NCI-H446 treated with DMSO at 0.1 percent for 48 hours (cell line): ENCODE results near the gene PTX4.
"Not testable (repeated sequence)": the region's sequence is repeated elsewhere in the genome, so short reads cannot be mapped to it uniquely, and the experiment has no call there.

Experiments
- DNase-seq: peaks from one replicate; lab custom pipeline; 2025; lab: John Stamatoyannopoulos, UW

The PTX4 gene

DNA sequence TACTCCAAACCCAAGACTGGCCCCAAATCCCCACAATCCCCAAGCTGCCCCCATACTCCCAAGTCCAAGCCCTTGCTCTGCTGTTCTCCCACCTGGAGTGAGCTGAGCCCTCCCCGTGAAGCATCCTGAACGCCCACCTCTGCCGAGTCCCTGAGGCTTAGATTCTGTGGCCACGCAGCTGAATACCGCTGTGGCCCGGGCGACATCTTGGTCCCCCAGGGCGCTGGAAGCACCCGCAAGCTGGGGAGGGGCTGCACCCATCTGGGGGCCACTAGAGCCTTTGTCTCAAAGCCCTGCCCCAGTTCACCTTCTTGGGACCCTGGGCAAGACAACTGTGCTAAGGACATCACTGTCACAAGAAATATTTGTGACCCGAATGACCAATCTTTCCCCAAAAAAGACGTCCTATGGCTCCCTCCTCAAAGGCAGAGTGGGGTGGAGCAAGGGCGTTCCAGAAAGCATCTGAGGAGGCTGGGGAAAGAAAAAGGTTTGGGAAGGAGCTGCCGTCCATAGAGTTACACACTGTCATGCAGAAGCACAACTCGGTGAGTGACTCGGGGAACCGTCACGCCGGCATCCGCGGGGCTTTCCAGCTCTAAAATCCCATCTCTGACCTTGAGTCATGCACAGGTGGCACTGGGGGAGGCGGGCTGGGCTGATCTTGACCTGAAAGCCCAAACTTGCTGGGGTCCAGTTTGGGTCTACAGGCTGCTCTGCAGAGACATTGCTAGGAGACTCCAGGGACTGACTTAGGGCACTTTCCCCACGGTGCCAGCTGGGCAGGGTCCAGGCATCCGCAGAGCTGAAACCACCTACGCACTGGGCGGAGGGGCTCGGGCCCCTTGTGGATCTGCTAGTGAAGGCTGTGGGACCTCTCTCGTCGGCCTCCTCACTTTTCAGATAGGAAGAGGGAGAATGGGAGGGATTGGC lies 6.6 kb downstream of the PTX4 start:
- DNase-seq = no peak

DNA sequence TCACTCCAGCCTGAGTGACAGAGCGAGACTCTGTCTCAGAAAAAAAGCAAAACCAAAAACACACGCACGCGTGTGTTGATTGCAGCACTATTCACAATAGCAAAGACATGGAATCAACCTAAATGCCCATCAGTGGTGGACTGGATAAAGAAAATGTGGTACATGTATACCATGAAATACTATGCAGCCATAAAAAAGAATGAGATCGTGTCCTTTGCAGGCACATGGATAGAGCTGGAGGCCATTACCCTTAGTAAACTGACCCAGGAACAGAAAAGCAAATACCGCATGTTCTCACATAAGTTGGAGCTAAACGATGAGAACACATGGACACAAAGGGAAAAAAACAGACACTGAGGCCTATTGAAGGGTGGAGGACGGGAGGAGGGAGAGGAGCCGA lies 9.8 kb downstream of the PTX4 start:
- DNase-seq = not testable (repeated sequence)

DNA sequence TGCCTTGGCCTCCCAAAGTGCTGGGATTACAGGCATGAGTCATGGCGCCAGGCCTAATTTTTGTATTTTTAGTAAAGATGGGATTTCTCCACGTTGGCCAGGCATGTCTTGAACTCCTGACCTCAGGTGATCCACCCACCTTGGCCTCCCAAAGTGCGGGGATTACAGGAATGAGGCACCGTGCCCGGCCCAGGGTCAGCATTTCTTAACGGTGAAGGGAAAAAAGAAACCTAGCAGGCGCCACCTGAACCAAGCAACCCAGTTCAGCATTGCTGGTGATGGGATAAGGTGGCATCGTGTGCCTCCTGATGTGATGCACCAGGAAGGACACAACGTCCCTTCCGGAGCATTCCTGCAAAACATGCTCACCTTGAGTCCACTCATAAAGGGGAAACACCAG lies 11.7 kb downstream of the PTX4 start:
- no peak for DNase-seq

DNA sequence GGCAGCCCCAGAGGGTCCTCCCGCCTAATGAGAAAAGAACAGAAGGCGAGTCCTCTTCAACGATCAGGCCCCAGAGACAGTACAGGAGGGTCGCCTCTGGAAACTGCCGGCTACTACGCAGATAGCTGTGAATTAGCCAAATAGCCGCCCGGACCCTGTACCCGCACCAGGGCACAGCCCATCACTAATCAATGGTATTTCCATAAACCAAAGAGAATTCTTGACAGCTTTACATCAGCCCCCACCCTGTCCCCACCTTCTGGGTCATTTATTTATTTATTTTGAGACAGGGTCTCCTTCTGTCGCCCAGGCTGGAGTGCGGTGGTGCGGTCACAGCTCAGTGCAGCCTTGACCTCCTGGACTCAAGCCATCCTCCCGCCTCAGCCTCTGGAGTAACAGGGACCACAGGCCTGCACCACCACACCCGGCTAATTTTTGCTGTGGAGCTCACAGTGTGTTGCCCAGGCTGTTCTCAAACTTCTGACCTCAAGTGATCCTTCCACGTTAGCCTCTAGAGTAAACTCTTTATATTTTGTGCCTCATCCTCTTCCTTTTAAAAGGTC lies 13.1 kb downstream of the PTX4 start:
- DNase-seq = no peak

DNA sequence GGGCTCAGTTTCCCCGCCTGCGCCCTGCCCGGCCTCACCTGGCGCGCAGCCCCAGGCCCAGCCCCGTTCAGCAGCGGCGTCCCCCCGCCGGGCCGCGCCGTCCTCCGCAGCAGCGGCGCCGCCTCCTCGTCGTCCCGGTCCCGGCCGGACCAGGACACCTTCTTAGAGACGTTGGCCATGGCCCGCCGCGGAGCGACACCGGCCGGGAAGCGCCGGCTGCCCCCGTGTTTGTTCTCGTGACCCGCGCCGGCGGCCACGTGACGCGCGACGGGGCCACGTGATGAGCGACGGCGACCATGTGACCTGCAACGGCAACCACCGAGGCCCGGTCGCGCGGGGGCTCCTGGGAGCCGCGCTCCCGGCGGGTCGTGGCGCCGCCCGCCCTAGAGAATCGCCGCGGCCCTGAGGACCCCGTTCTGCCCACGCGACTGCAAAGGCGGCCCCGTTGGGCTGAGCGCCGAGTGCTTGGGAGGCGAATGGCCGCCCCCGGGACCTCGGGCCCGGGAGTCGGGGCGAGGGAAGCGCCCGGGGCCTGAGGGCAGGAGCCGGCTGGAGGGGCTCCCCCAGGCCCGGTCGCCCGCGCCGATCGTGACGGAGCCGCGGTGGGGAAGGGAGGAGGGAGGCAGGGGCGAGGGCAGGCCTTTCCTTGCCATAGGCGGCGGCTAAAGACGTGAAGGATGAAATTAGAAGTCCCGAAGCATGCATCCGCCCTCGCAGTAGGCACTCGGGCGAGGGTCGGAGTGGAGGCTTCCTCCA lies 13.8 kb downstream of the PTX4 start, which contains the start of gene CLCN7:
Gene CLCN7 (minus strand): TSS at position 233 of the 756 bp plus-strand sequence. CDS start 54 bp downstream, at position 179.
- peak; percentile 52 for DNase-seq

DNA sequence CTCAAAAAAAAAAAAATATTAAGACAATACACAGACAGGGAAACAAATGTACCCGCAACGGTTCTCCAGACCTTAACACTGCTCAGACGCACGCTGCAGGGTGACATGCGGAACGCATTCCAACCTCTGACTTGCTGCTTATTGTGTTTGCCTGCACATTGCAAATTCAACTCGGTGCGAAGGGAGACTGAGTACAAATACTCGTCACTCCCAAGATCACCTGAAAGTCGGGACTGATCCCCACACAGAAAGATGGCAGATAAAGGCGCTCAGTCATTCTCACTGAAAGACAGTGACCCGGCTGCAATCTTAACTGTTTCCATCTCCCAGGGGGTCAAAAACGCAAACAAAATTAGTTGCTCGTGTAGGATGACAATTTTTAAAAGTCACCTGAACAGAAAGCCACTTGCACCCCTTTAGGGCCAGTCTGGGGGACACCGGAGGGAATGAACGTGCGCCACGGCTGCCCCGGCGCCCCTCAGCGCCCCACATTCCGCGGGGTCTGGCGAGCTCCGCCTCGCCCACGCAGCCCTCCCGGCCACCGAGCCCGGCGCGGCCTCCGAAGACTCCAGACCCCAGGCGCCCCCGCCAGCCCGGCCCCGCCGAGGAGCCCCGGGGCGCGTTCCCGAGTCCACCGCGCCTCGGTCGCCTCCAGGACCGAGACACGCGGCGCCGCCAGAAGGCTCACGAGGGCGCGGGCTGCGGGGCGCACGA lies 14.5 kb downstream of the PTX4 start:
- no peak for DNase-seq

DNA sequence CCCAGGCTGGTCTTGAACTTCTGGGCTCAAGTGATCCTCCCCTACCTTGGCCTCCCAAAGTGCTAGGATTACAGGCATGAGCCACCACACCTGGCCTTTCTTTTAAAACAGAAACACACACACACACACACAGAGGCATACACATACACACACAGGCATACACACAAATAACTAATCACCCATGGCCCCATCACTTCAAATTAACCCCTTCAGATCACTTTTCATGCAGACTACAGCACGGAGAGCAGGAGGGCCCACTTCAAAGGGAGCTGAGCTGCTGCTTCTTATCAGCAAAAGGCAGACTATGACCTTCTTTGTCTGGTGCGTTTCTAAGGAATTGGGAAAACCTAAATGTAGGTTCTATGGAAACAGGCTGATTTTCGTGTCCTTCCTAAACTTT lies 15.8 kb downstream of the PTX4 start:
- DNase-seq = no peak

DNA sequence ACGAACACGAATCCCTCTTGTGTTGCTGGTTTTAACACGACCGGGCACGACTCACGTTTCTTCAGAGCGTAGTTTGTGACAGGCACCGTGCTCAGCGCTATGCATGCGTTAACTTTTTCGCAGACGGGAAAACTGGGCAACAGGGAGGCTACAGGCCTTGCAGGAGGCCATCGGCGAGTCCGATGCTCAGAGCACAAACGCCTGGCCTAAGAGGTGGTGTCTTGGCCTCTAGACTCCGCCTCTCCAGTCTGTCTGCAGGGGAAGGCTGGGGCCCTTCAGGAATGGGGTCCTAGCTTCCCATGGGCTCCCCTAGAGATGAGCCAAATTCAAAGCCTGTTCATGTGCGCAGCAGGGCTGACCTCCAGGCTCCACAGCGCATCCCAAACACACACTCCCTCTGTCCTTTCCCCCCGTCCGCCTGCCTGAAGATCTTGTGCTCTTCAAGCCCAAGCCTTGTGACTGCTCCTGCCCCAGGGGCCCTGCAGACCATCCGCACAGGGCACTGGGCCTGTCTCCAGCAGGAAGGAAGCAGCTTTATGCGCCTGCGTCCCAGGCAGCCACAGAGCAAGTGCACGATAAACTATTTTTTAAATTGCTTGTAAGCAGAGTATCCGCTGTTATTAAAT lies 17.1 kb downstream of the PTX4 start:
- DNase-seq = no peak

DNA sequence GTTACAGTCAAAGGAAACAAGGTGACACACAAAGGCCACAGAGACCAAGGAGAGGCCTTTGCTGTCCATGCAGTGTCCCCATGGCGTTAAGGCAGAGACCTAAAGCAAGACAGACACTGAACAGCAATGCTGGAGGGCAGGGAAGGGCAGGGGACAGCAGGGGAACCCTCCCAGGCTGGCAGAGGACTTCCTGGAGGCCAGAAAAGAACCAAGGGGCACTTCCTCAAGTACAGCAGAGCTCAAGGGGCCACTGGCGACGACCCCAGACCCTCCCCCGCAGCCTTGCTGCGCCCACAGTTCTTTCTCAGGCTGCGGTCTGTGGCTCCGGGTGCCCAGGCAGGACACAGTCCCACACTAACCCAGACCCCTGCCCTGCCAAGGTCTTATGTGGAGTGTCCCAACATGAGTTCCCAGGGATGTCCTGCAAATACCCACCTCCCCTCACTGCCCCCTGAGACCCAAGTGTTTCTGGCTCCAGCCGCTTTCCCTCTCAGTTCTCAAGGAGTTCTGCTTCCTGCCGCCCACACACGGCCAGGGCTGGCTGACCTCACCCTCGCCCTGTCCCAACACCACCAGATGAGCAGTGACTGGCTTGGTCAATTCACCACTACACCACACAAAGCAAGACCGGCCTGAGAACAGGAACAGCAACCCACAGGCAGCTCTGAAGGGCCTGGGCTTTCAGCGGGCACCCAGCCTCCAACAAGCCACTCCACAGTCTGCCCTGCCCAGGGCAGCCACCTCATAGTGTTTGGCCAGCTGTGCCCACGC lies 18.1 kb downstream of the PTX4 start:
- DNase-seq = no peak

DNA sequence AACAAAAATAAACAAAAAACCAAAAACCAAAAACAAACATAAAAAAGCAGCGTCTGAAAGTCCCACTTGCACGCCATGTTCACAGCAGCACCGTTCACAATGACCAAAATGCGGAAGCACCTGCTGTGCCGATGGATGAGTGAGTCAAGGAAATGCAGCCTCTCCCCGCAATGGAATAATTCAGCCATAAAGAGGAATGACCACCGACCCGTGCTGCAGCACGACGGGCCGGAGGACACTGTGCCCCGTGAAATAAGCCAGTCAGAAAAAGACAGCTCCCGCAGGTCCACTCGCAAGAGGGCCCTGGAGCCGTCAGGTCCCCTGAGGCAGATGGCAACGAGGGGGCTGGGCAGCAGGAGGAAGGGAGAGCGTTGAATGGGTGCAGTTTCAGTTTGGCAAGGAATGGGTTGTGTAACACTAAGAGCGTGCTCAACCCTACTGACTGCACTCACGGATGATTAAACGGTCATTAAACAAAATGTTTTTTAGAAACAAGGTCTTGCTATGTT lies 19.0 kb downstream of the PTX4 start:
- no peak for DNase-seq

DNA sequence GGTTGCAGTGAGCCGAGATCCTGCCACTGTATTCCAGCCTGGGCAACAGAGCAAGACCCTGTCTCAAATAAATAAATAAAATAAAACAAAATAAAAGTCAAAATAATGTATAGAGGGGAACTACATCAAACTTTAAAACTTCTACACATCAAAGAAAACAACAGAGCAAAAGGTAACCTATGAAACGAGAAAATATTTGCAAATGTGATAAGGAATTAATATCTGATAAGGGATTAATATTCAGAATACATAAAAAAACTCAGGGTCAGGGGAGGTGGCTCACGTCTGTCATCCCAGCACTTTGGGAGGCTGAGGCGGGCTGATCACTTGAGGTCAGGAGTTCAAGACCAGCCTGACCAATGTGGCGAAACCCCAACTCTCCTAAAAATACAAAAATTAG lies 19.6 kb downstream of the PTX4 start:
- not testable (repeated sequence) for DNase-seq

DNA sequence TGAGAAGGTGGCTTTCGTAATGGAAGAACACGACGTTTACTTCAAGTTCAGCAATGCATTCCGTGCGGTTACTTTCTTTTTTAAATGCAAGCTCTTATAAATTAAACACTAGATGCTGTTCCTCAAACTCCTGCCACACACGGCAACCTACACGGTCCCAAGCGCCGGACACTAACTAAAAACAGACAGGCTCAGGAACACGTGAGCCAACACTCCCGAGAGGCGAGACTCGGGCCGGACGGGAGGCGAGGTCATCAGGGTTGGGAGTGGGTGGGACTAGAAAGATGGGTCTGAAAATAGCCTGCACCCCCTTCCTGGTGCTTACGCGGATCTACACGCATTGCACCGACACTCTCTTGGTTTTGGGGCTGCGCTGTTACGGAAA lies 20.3 kb downstream of the PTX4 start:
- no peak for DNase-seq

DNA sequence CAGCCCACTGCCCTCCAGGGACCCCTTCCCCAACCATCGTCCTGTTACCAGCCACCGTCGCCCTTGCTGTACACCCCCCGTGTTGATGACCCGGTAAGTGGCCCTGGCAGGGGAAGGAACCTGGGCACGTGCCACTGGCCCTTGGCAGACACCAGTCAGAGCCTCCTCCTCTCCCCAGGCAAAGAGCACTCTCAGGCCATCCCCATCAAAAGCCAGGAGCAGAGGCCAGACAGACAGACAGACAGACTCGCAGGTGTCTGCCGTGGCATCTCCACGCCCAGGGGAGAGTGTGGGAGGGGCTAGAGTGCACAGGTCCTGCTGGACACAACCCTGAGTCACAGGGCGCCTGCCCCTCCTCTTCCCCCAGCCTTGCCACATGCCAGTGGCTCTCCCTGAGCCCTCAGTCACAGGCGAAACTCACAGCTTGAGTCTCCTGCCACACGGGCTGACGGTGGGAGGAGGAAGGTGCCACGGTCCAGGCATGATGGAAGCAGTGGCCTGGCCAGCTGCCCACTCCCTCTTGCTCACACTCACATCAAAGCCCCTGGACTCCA lies 21.7 kb downstream of the PTX4 start:
- no peak for DNase-seq

DNA sequence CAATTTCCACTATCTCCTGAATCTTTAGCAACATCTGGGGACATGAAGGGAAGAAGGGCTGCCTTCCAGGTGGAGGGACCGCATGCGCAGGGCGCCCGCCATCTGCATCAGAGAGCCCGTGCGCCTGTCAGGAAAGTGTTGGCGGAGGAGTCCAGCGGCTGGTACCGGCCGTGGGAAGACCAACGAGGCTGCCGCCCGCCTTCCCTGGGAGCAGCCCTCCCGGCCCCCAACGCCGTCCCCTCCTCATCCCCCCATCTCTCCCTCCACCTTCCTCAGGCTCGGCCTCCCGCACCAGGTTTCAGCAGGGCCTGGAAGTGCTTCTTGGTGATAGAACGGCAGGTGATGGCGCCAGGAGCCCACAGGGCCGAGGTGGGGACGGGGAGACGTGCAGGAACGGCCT lies 22.7 kb downstream of the PTX4 start:
- no peak for DNase-seq

DNA sequence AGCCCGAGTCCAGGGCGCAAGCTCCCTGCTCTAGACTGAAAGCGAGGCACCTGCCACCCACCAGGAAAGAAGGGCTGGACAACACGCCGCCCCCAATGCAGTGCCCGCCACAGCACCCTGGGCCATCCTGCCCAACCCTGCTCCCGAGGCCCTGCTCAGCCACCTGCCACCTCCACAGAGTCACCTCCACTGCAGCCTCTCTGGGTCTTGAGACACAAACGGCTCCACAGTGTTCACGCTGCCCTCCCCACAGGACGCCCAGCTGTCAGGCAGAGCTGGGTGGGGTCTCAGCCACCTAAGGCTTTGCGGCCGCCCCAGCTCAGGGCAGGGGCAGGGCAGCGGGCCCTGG lies 23.2 kb downstream of the PTX4 start:
- DNase-seq = no peak

DNA sequence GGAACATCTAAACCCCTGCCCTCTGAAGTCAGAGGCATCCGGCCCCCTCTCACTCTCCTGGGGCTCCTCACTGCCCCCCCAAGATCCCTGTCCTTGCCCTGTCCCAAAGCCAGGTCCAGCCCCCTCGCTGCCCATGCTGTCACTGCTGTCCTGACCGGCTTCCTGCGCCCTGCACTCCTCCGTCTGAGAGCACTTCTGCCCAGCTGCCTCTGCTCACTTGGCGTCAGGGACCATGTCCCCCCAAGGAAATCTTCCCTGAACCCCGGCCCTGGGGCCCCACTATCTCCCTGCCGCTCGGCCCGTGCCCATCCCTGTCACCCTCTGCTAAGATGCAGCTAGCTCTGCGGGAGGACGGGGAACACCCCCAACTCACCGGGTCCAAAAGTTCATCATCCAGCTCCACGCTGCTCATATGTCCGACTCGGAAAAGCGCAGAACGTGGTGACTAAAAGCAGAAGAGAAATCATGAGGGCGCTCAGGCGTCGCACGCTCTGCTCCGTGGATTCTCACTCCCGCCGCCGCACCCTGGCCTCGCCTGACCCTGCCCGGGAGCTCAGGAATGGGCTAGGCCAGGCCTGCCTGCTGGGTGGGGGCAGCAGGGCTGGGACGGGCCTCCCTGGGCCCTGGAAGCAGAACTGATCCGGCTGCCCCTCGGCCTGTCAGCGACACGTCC lies 23.7 kb downstream of the PTX4 start:
- no peak for DNase-seq

DNA sequence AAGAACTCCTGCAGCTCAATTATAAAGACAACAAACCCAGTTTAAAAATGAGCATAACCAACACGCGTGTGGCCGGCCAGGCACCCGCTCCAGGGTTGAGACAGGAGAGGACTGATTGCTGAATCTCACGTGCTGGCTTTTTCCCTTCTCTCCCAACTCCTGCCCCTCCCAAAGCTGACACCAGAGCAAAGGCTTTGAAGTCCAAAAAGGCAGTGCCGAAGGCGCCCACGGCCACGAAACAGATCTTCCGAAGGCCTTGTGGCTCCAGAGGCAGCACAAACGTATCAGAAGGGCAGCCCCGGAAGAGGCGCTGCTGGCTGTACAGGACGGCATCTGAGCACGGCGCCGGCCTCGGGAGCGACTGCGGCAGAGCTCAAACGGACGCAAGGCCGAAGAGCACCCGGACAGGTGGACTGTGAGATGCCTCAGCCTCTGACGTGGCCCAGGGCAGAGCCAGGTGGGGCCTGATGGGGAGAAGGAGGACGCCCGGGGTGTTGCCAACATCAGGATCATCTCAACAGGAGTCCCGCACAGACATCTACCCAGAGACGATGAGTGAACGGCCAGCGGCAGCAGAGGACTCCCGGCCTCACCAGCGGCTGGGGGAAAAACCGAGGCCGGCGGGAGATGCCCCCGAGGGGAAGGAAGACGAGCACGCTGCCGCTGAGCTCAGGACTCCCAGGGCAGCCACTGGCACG lies 24.4 kb downstream of the PTX4 start:
- no peak for DNase-seq

DNA sequence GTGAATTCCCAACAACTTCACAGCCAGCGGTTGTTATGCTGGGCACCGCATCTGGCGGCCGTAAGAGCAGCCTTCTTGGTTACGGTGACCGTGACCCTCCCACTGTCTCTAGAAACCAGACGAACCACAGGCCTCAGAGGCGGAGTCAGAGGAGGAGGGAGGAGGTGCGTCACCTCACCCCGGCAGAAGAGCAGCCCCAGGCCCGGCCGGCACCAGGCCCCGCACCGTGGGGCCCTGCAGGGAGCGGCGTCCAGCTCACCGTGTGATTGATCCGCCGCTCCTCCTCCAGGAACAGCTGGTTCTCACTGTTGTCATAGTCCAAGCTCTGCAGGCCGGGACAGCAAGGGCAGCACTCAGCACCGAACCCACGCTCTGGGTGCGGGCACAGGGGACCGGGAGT lies 27.6 kb downstream of the PTX4 start:
- DNase-seq = no peak

DNA sequence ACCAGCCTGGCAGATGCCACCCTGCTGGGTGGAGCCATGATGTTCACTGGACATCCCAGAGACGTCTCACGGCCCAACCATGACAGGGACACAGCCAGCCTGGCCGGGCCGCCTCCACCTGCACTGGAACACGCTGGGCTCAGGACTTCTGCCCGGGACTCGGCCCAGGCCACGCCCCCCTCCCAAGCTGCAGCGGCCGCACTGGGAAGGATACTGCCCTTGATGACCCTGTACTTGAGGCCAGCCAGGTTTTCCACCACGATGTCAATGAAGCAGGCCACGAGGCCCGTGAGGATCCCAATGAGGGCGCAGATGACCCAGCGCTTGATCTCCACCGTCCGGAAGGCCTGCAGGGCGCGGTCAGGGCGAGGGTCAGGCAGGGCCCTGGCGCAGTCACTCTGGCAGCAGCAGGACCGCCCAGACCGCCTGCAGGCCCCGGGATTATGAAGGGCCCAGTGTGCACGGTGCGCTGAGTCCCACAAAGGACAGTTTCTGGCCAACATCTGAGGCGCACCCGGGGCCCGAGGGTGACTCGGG lies 28.1 kb downstream of the PTX4 start:
- DNase-seq = no peak
